K562 (cell line): ENCODE measurements around the gene ERICH6B. TPM values are rescaled to one million over a fixed set of nuclear protein-coding genes. Genes with fewer than 3 reads are reported as not detected.
A peak's percentile ranks its signal among the peaks of the same experiment; 100 is the strongest.
"Not testable (repeated sequence)": the region's sequence is repeated elsewhere in the genome, so short reads cannot be mapped to it uniquely, and the experiment has no call there.

ENCODE experiments used
- ATAC-seq: fragments of 200-7000 bp; cut with Tn5 transposase; 3 replicates; pipeline ENCODE4 v1.9.1; 2020; ENCODE audit warnings: moderate library complexity
- BruUV-seq: library from RNA; stranded (reverse); fragments of 400-500 nt; replicated peaks from 2 replicates; lab custom pipeline; 2021; lab: Mats Ljungman, UMichigan
- CTCF ChIA-PET: fragments of 300-600 bp; formaldehyde crosslinking; extraction: SDS; loops from one replicate; lab custom pipeline; 2021; ENCODE audit warnings: low intra/inter-chr PET ratio; lab: Yijun Ruan, JAX
- POLR2A ChIA-PET: fragments of 300-600, 350-650 bp; sonication (Branson Sonifier 250); formaldehyde crosslinking; extraction: SDS; loops from one replicate; lab custom pipeline; 2021; ENCODE audit warnings: antibody characterized with exemption, inconsistent platforms; lab: Yijun Ruan, JAX
- DNase-seq, 4 experiments: peaks; one replicate each; pipeline versions ENCODE4 v3.0.0 to v3.0.0-alpha.2; 2011 to 2018; ENCODE audit warnings: low spot score in 3 of 4, mixed read lengths in 3 of 4; ENCODE audit errors: extremely low read depth in 1 of 4
- FAIRE-seq: peaks from 2 replicates; lab custom pipeline; 2011; peaks lifted over from hg19 to GRCh38; lab: Jason Lieb, UNC
- H2AFZ ChIP-seq: 2 replicates; pipeline ENCODE4 v1.6.0; 2011; ENCODE audit warnings: low read depth, low read length, control low read depth, inconsistent platforms
- H3K27ac ChIP-seq: fragments of 200-600 bp; 3 replicates; pipeline ENCODE4 v1.8.0; 2011; ENCODE audit warnings: low read depth, mild to moderate bottlenecking, control low read depth, inconsistent platforms, low read length, moderate library complexity, mixed read lengths; ENCODE audit errors: extremely low read depth
- H3K27me3 ChIP-seq, 2 experiments: fragments of 300-600 bp in 1 of 2; 2 replicates in 1 of 2; 3 replicates in 1 of 2; pipeline versions ENCODE4 v1.6.0 to v1.8.0; 2011; ENCODE audit warnings: inconsistent platforms in 2 of 2, low read length in 2 of 2, mild to moderate bottlenecking in 1 of 2, mixed read lengths in 1 of 2, moderate library complexity in 1 of 2; ENCODE audit not compliant: control insufficient read depth in 2 of 2, insufficient read depth in 2 of 2
- H3K36me3 ChIP-seq: fragments of 300-600 bp; 3 replicates; pipeline ENCODE4 v1.8.0; 2011; ENCODE audit warnings: mild to moderate bottlenecking, low read length, inconsistent platforms; ENCODE audit not compliant: control insufficient read depth, insufficient read depth
- H3K4me1 ChIP-seq, 2 experiments: fragments of 200-600 bp in 1 of 2; replicated peaks in 1 of 2; 2 replicates in 1 of 2; 3 replicates in 1 of 2; pipeline versions ENCODE4 v1.5.1 to v1.8.0; 2011; ENCODE audit warnings: inconsistent platforms in 2 of 2, low read length in 2 of 2, mild to moderate bottlenecking in 1 of 2, mixed read lengths in 1 of 2, moderate library complexity in 1 of 2; ENCODE audit not compliant: control insufficient read depth in 2 of 2, insufficient read depth in 2 of 2
- H3K4me2 ChIP-seq: 2 replicates; pipeline ENCODE4 v1.6.1; 2011; ENCODE audit warnings: low read length, control low read depth, inconsistent platforms, mixed read lengths; ENCODE audit not compliant: insufficient read depth
- H3K4me3 ChIP-seq: fragments of 200-600 bp; sonication (generic), shearing (Covaris generic); 2 replicates; pipeline ENCODE4 v1.5.1; 2016; ENCODE audit warnings: control low read depth, inconsistent platforms
- H3K79me2 ChIP-seq: fragments of 200-600 bp; 3 replicates; pipeline ENCODE4 v1.8.0; 2011; ENCODE audit warnings: low read length, inconsistent platforms; ENCODE audit not compliant: control insufficient read depth, insufficient read depth
- H3K9ac ChIP-seq, 2 experiments: 2 replicates each; pipeline versions ENCODE4 v1.6.0 to v1.6.1; 2011; ENCODE audit warnings: low read depth in 2 of 2, low read length in 2 of 2, control low read depth in 1 of 2, inconsistent platforms in 1 of 2, mild to moderate bottlenecking in 1 of 2, mixed read lengths in 1 of 2; ENCODE audit not compliant: insufficient read depth in 1 of 2
- H3K9me1 ChIP-seq: one replicate; pipeline ENCODE4 v1.6.0; 2011; ENCODE audit warnings: inconsistent platforms, mild to moderate bottlenecking, low read length, moderate library complexity; ENCODE audit not compliant: control insufficient read depth, insufficient read depth
- H3K9me3 ChIP-seq: replicated peaks from 2 replicates; pipeline ENCODE4 v1.5.1; 2011; ENCODE audit warnings: low read depth, low read length, inconsistent platforms; ENCODE audit not compliant: control insufficient read depth, insufficient read depth
- H4K20me1 ChIP-seq: replicated peaks from 2 replicates; pipeline ENCODE4 v1.6.1; 2011; ENCODE audit warnings: low read length, inconsistent platforms, mixed read lengths; ENCODE audit not compliant: control insufficient read depth, insufficient read depth
- CBX3 ChIP-seq, 2 experiments: IDR thresholded peaks; 1 replicate in 1 of 2; 2 replicates in 1 of 2; pipeline ENCODE4 v1.6.1; 2012; ENCODE audit warnings: inconsistent platforms in 2 of 2, low read length in 2 of 2, borderline replicate concordance in 1 of 2, control low read depth in 1 of 2
- CGGBP1 ChIP-seq: fragments of 250-450 bp; sonication (Bioruptor Pico); IDR thresholded peaks from 2 replicates; pipeline ENCODE4 v1.9.0; 2021; ENCODE audit warnings: mild to moderate bottlenecking
- CSDE1 ChIP-seq, 2 experiments: fragments of 450-650 bp; IDR thresholded peaks; 2 replicates each; pipeline ENCODE4 v1.6.1; 2016; ENCODE audit warnings: mild to moderate bottlenecking in 1 of 2
- FOXP4 ChIP-seq: sonication (generic); formaldehyde crosslinking; IDR thresholded peaks from 2 replicates; pipeline ENCODE4 v1.8.0; 2022; ENCODE audit warnings: mild to moderate bottlenecking, missing genetic modification reagents, borderline replicate concordance
- MBD1 ChIP-seq: fragments of 250-450 bp; sonication (Bioruptor Pico); IDR thresholded peaks from 2 replicates; pipeline ENCODE4 v1.8.0; 2022; ENCODE audit warnings: inconsistent platforms
- MCM3 ChIP-seq: fragments of 450-650 bp; IDR thresholded peaks from 2 replicates; pipeline ENCODE4 v1.6.1; 2016
- MEF2A ChIP-seq: IDR thresholded peaks from 2 replicates; pipeline ENCODE4 v1.6.1; 2011; ENCODE audit warnings: low read depth, mild to moderate bottlenecking, low read length, moderate library complexity; ENCODE audit not compliant: control insufficient read depth
- NCOR1 ChIP-seq: fragments of 450-650 bp; IDR thresholded peaks from 2 replicates; pipeline ENCODE4 v1.6.1; 2016; ENCODE audit warnings: mild to moderate bottlenecking, moderate library complexity
- SNIP1 ChIP-seq: fragments of 450-650 bp; IDR thresholded peaks from 2 replicates; pipeline ENCODE4 v1.7.1; 2017; ENCODE audit warnings: low read depth, mild to moderate bottlenecking
- TAF9B ChIP-seq: fragments of 450-650 bp; IDR thresholded peaks from 2 replicates; pipeline ENCODE4 v1.6.1; 2018; ENCODE audit warnings: mild to moderate bottlenecking; ENCODE audit not compliant: partially characterized antibody
- ZFPM2 ChIP-seq: fragments of 250-450 bp; sonication (Bioruptor Pico); IDR thresholded peaks from 2 replicates; pipeline ENCODE4 v1.5.1; 2022; ENCODE audit warnings: mild to moderate bottlenecking
- ZNF146 ChIP-seq: IDR thresholded peaks from one replicate; pipeline ENCODE4 v1.6.1; 2018; ENCODE audit warnings: missing compliant biosample characterization; ENCODE audit not compliant: unreplicated experiment
- ZNF282 ChIP-seq: sonication (generic); formaldehyde crosslinking; IDR thresholded peaks from 2 replicates; pipeline ENCODE4 v1.8.1; 2023; ENCODE audit warnings: missing genetic modification reagents
- ZNF311 ChIP-seq: fragments of 250-450 bp; sonication (Bioruptor Pico); IDR thresholded peaks from 2 replicates; pipeline ENCODE4 v1.4.0; 2020; ENCODE audit warnings: mild to moderate bottlenecking, moderate library complexity
- ZNF507 ChIP-seq: conservative IDR thresholded peaks from 2 replicates; pipeline ENCODE4 v1.6.1; 2017; ENCODE audit warnings: missing genetic modification characterization, missing compliant biosample characterization
- WGBS: fragments of 100-300 bp; shearing (Covaris generic); methylation state at CpG from one replicate; pipeline ENCODE4 v1.1.6; 2016; ENCODE audit warnings: low coverage, mixed read lengths; ENCODE audit not compliant: insufficient coverage; ENCODE audit errors: missing lambda C conversion rate; 5-methylcytosine and 5-hydroxymethylcytosine counted together
- in situ Hi-C: fragments of 300-500 bp; cut with MboI; formaldehyde crosslinking; loops from 4 replicates; pipeline ENCODE4 v1.15.0; 2018; ENCODE audit warnings: inconsistent platforms, mixed read lengths
- intact Hi-C: fragments of 100-400 bp; cut with micrococcal nuclease; formaldehyde crosslinking; loops from 2 replicates; pipeline ENCODE4 v1.14.2; 2022
- polyA plus RNA-seq, 8 experiments: library from polyadenylated mRNA; depleted of rRNA in 4 of 8; stranded (reverse) in 5 of 8; unstranded in 3 of 8; fragments of >200 nt; fragmentation: Nextera tagmentation in 2 of 8; fragmentation: Illumina TruSeq in 1 of 8; extraction: Ambion mirVana in 2 of 8; extraction: Trizol in 1 of 8; gene quantifications; 2 replicates each; pipeline versions ENCODE4 v1.2.1 to v1.2.3, GENCODE V29; 2011 to 2014; ENCODE audit warnings: inconsistent platforms in 1 of 8, missing spikeins in 1 of 8
- total RNA-seq, 7 experiments: library from RNA; depleted of rRNA in 6 of 7; stranded (reverse); fragments of >200 nt in 6 of 7; fragmentation: Illumina TruSeq in 2 of 7; extraction: Trizol in 2 of 7; gene quantifications; 2 replicates each; pipeline versions ENCODE4 v1.2.1 to v1.2.3, GENCODE V29; 2011 to 2021; ENCODE audit warnings: low replicate concordance in 1 of 7

ERICH6B gene
- total and polyA plus RNA-seq, 9 of the 15 experiments (the other 6 are each of a cell fraction or from before 2014, with no cell fraction given) = not detected

- H3K36me3 ChIP-seq, intact Hi-C loops, H3K4me2 ChIP-seq, H3K9me1 ChIP-seq, ATAC-seq, H4K20me1 ChIP-seq, DNase-seq, H3K4me3 ChIP-seq, H3K27ac ChIP-seq, H3K9me3 ChIP-seq, FAIRE-seq, BruUV-seq, H3K79me2 ChIP-seq, POLR2A ChIA-PET, H3K4me1 ChIP-seq, H3K27me3 ChIP-seq, H3K9ac ChIP-seq, CTCF ChIA-PET, in situ Hi-C loops, H2AFZ ChIP-seq: not testable (repeated sequence)
- TF ChIP-seq ZNF146 (CRISPR knock-in tag) = peak; percentile 8
- WGBS = 0% methylated on average over 1 of the region's 1 CpG
Measured at GRCh38 chr13:45662903-45663302, 47.4 kb upstream of the ERICH6B start.

- Histone ChIP-seq H3K27me3 (no peaks in the 10 kb centered on the region), H3K36me3 (no peaks in the 10 kb centered on the region)
- POLR2A ChIA-PET = no interaction called here
- intact Hi-C loops = no loop called here
- no peak for DNase-seq
- in situ Hi-C loops = no loop called here
- TF ChIP-seq MEF2A (no peak), SNIP1 (no peak), TAF9B (no peak), CGGBP1 (CRISPR knock-in tag) (no peak), ZFPM2 (CRISPR knock-in tag) (no peak), ZNF311 (CRISPR knock-in tag) (no peak), NCOR1 (no peak), ZNF282 (CRISPR knock-in tag) (no peak), MBD1 (CRISPR knock-in tag) (no peak), ZNF507 (no peak), CSDE1 (IDR thresholded peaks at IDR 0.05) (no peak), MCM3 (no peak), CBX3 (IDR thresholded peaks at IDR 0.05; ENCODE audit: borderline replicate concordance in 1 of 2, low read length in 2 of 2) (no peak), FOXP4 (CRISPR knock-in tag) (no peak)
- TF ChIP-seq, all 486 proteins: peak for 0
- FAIRE-seq = no peak
- H3K27ac ChIP-seq = no peak overlapping the region
- no peak overlapping the region for H3K4me3 ChIP-seq
- WGBS = 0% methylated on average over 1 of the region's 1 CpG
- no peaks in the 10 kb centered on the region for H4K20me1 ChIP-seq
- H3K9ac ChIP-seq = no peak overlapping the region
- H2AFZ ChIP-seq = no peak overlapping the region
- ATAC-seq = no peak
- H3K4me1 ChIP-seq = no peaks in the 10 kb centered on the region
- no peak overlapping the region for H3K4me2 ChIP-seq
- BruUV-seq = no TSS peak
- no peaks in the 10 kb centered on the region for H3K9me3 ChIP-seq
- no peaks in the 10 kb centered on the region for H3K79me2 ChIP-seq
- CTCF ChIA-PET = no interaction called here
- H3K9me1 ChIP-seq = no peaks in the 10 kb centered on the region
Measured at GRCh38 chr13:45662162-45662561, 46.6 kb upstream of the ERICH6B start.
